HUES48 (cell line): ENCODE data around the gene CLEC16A.

Source experiments
- H3K27ac ChIP-seq: one replicate; pipeline ENCODE4 v1.7.0; 2013; ENCODE audit warnings: low read depth, low read length, inconsistent platforms
- H3K27me3 ChIP-seq: 2 replicates; pipeline ENCODE4 v1.6.1; 2013; ENCODE audit warnings: mild to moderate bottlenecking, low read length; ENCODE audit not compliant: control insufficient read depth, insufficient read depth
- H3K36me3 ChIP-seq: 2 replicates; pipeline ENCODE4 v1.6.1; 2013; ENCODE audit warnings: low read length; ENCODE audit not compliant: control insufficient read depth, insufficient read depth
- H3K4me1 ChIP-seq: 2 replicates; pipeline ENCODE4 v1.6.1; 2013; ENCODE audit warnings: mild to moderate bottlenecking, low read length; ENCODE audit not compliant: control insufficient read depth, insufficient read depth
- H3K4me3 ChIP-seq: 2 replicates; pipeline ENCODE4 v1.5.1; 2013; ENCODE audit warnings: mild to moderate bottlenecking, low read depth, low read length
- H3K9ac ChIP-seq: 2 replicates; pipeline ENCODE4 v1.6.1; 2013; ENCODE audit warnings: mild to moderate bottlenecking, low read depth, low read length, moderate library complexity
- H3K9me3 ChIP-seq: 2 replicates; pipeline ENCODE4 v1.6.1; 2013; ENCODE audit warnings: low read length; ENCODE audit not compliant: control insufficient read depth, insufficient read depth

The CLEC16A gene

GRCh38 chr16:11133344-11133943, 189.1 kb downstream of the CLEC16A start:
- Histone ChIP-seq H3K9me3 (no peaks in the 10 kb centered on the region), H3K27ac (no peak overlapping the region), H3K4me1 (no peaks in the 10 kb centered on the region), H3K27me3 (no peaks in the 10 kb centered on the region), H3K36me3 (no peaks in the 10 kb centered on the region), H3K9ac (no peak overlapping the region), H3K4me3 (no peak overlapping the region)

- no peaks in the 10 kb centered on the region for H3K9me3 ChIP-seq
- no peaks in the 10 kb centered on the region for H3K27me3 ChIP-seq
- peaks cover 8% of the 10 kb centered on the region; the same call in 1 of the 2 replicates for H3K4me1 ChIP-seq
- no peaks in the 10 kb centered on the region for H3K36me3 ChIP-seq
- H3K27ac ChIP-seq, result no peak overlapping the region
- no peak overlapping the region for H3K9ac ChIP-seq
- no peak overlapping the region for H3K4me3 ChIP-seq
These were observed 190.5 kb downstream of the CLEC16A start for GRCh38 chr16:11134722-11135463.

- Histone ChIP-seq H3K9ac (no peak overlapping the region), H3K9me3 (no peaks in the 10 kb centered on the region), H3K36me3 (no peaks in the 10 kb centered on the region), H3K4me3 (no peak overlapping the region), H3K27ac (no peak overlapping the region), H3K27me3 (no peaks in the 10 kb centered on the region), H3K4me1 (peaks cover 14% of the 10 kb centered on the region; the same call in 1 of the 2 replicates)
These were observed 191.2 kb downstream of the CLEC16A start for GRCh38 chr16:11135464-11135973.

GRCh38 chr16:11136600-11136999, 192.2 kb downstream of the CLEC16A start:
- no peaks in the 10 kb centered on the region for H3K36me3 ChIP-seq
- peaks cover 14% of the 10 kb centered on the region; the same call in 1 of the 2 replicates for H3K4me1 ChIP-seq
- H3K9ac ChIP-seq, result no peak overlapping the region
- no peaks in the 10 kb centered on the region for H3K9me3 ChIP-seq
- no peak overlapping the region for H3K27ac ChIP-seq
- H3K4me3 ChIP-seq, result no peak overlapping the region
- H3K27me3 ChIP-seq, result no peaks in the 10 kb centered on the region

GRCh38 chr16:11138022-11138768, 193.8 kb downstream of the CLEC16A start:
- H3K27me3 ChIP-seq, result no peaks in the 10 kb centered on the region
- peaks cover 14% of the 10 kb centered on the region for H3K4me1 ChIP-seq
- H3K4me3 ChIP-seq, result no peak overlapping the region
- H3K27ac ChIP-seq, result no peak overlapping the region
- no peak overlapping the region for H3K9ac ChIP-seq
- no peaks in the 10 kb centered on the region for H3K9me3 ChIP-seq
- no peaks in the 10 kb centered on the region for H3K36me3 ChIP-seq

- H3K4me1 ChIP-seq, result peaks cover 14% of the 10 kb centered on the region
- H3K9me3 ChIP-seq, result no peaks in the 10 kb centered on the region
- no peaks in the 10 kb centered on the region for H3K36me3 ChIP-seq
- H3K27me3 ChIP-seq, result no peaks in the 10 kb centered on the region
- H3K9ac ChIP-seq, result no peak overlapping the region
- H3K27ac ChIP-seq, result peak overlapping the region; percentile 78
- no peak overlapping the region for H3K4me3 ChIP-seq
These were observed 194.5 kb downstream of the CLEC16A start for GRCh38 chr16:11138769-11139325.

- H3K9me3 ChIP-seq, result no peaks in the 10 kb centered on the region
- peaks cover 14% of the 10 kb centered on the region for H3K4me1 ChIP-seq
- H3K36me3 ChIP-seq, result no peaks in the 10 kb centered on the region
- peak overlapping the region; percentile 78 for H3K27ac ChIP-seq
- no peak overlapping the region for H3K4me3 ChIP-seq
- no peaks in the 10 kb centered on the region for H3K27me3 ChIP-seq
- H3K9ac ChIP-seq, result no peak overlapping the region
These were observed 195.1 kb downstream of the CLEC16A start for GRCh38 chr16:11139326-11140097.

GRCh38 chr16:11140098-11140375, 195.7 kb downstream of the CLEC16A start:
- Histone ChIP-seq H3K4me1 (peaks cover 14% of the 10 kb centered on the region), H3K9ac (no peak overlapping the region), H3K9me3 (no peaks in the 10 kb centered on the region), H3K27me3 (no peaks in the 10 kb centered on the region), H3K4me3 (no peak overlapping the region), H3K27ac (peak overlapping the region; percentile 78), H3K36me3 (no peaks in the 10 kb centered on the region)

GRCh38 chr16:11140466-11140865, 196.1 kb downstream of the CLEC16A start:
- no peak overlapping the region for H3K9ac ChIP-seq
- H3K4me3 ChIP-seq, result no peak overlapping the region
- no peaks in the 10 kb centered on the region for H3K27me3 ChIP-seq
- H3K27ac ChIP-seq, result peak overlapping the region; percentile 78
- H3K9me3 ChIP-seq, result no peaks in the 10 kb centered on the region
- no peaks in the 10 kb centered on the region for H3K36me3 ChIP-seq
- H3K4me1 ChIP-seq, result peaks cover 14% of the 10 kb centered on the region

- Histone ChIP-seq H3K9ac (no peak overlapping the region), H3K27ac (no peak overlapping the region), H3K36me3 (no peaks in the 10 kb centered on the region), H3K27me3 (no peaks in the 10 kb centered on the region), H3K9me3 (no peaks in the 10 kb centered on the region), H3K4me3 (no peak overlapping the region), H3K4me1 (peaks cover 14% of the 10 kb centered on the region)
These were observed 196.5 kb downstream of the CLEC16A start for GRCh38 chr16:11140867-11141266.
